Hepatocyte (in vitro differentiated cells): ENCODE results near the gene GCSH. TPM values are rescaled to one million over a fixed set of nuclear protein-coding genes. Genes with fewer than 3 reads are reported as not detected.
"Not testable (repeated sequence)": the region's sequence is repeated elsewhere in the genome, so short reads cannot be mapped to it uniquely, and the experiment has no call there.

Experiments used
- DNase-seq: peaks from one replicate; pipeline ENCODE4 v3.0.0-alpha.2; 2016; ENCODE audit warnings: low spot score
- H2AFZ ChIP-seq: fragments of 200-600 bp; sonication (generic); 2 replicates; pipeline ENCODE4 v1.6.0; 2016; ENCODE audit warnings: antibody characterized with exemption, mild to moderate bottlenecking
- H3K27ac ChIP-seq: fragments of 200-600 bp; sonication (generic); 2 replicates; pipeline ENCODE4 v1.5.1; 2016; ENCODE audit warnings: mild to moderate bottlenecking
- H3K27me3 ChIP-seq: fragments of 200-600 bp; sonication (generic); 2 replicates; pipeline ENCODE4 v1.6.1; 2016
- H3K36me3 ChIP-seq: fragments of 200-600 bp; sonication (generic); replicated peaks from 2 replicates; pipeline ENCODE4 v1.5.1; 2016; ENCODE audit warnings: low read depth; ENCODE audit not compliant: insufficient read depth
- H3K4me1 ChIP-seq: fragments of 200-600 bp; sonication (generic); 2 replicates; pipeline ENCODE4 v1.5.1; 2016; ENCODE audit warnings: mild to moderate bottlenecking, moderate library complexity; ENCODE audit not compliant: insufficient read depth
- H3K4me2 ChIP-seq: fragments of 200-600 bp; sonication (generic); 2 replicates; pipeline ENCODE4 v1.6.0; 2016
- H3K4me3 ChIP-seq: fragments of 200-600 bp; sonication (generic); 2 replicates; pipeline ENCODE4 v1.5.1; 2016; ENCODE audit warnings: mild to moderate bottlenecking
- H3K79me2 ChIP-seq: fragments of 200-600 bp; sonication (generic); 2 replicates; pipeline ENCODE4 v1.6.0; 2017; ENCODE audit warnings: mild to moderate bottlenecking
- H3K9me2 ChIP-seq: fragments of 200-600 bp; sonication (generic); replicated peaks from 2 replicates; pipeline ENCODE4 v1.6.0; 2017; ENCODE audit warnings: mild to moderate bottlenecking; ENCODE audit not compliant: insufficient read depth
- H3K9me3 ChIP-seq: fragments of 200-600 bp; sonication (generic); 2 replicates; pipeline ENCODE4 v1.5.1; 2016; ENCODE audit warnings: low read depth, mild to moderate bottlenecking
- H4K20me1 ChIP-seq: fragments of 200-600 bp; sonication (generic); 2 replicates; pipeline ENCODE4 v1.6.0; 2016; ENCODE audit warnings: mild to moderate bottlenecking; ENCODE audit not compliant: insufficient read depth, poor library complexity, severe bottlenecking
- EZH2 ChIP-seq: fragments of 200-600 bp; sonication (generic); IDR thresholded peaks from 2 replicates; pipeline ENCODE4 v1.6.1; 2016; ENCODE audit warnings: antibody characterized with exemption, mild to moderate bottlenecking, borderline replicate concordance
- EZH2phosphoT487 ChIP-seq: fragments of 200-600 bp; sonication (generic); IDR thresholded peaks from one replicate; pipeline ENCODE4 v1.6.1; 2018; ENCODE audit warnings: antibody characterized with exemption, mild to moderate bottlenecking, low read depth, moderate library complexity; ENCODE audit not compliant: unreplicated experiment, severe bottlenecking
- WGBS: methylation state at CpG from one replicate; pipeline ENCODE4 v1.1.6; 2016; ENCODE audit warnings: low lambda C conversion rate; ENCODE audit errors: missing lambda C conversion rate; 5-methylcytosine and 5-hydroxymethylcytosine counted together
- polyA plus RNA-seq: library from polyadenylated mRNA; unstranded; fragments of >200 nt; fragmentation: Nextera tagmentation; extraction: Ambion mirVana; gene quantifications from 2 replicates; pipeline ENCODE4 v1.2.1, GENCODE V29; 2016
- total RNA-seq: library from RNA; depleted of rRNA; stranded (reverse); fragments of >200 nt; gene quantifications from 2 replicates; pipeline ENCODE4 v1.2.3, GENCODE V29; 2014
- TF ChIP-seq, protein P1 (sequence below): fragments of 200-600 bp; sonication (generic); IDR thresholded peaks from 2 replicates; pipeline ENCODE4 v1.5.1; 2016; ENCODE audit warnings: antibody characterized with exemption, mild to moderate bottlenecking; ENCODE audit not compliant: poor library complexity

Gene GCSH
- total and polyA plus RNA-seq, 2 experiments from 2014 or later: 53.6 to 83.1 TPM

GRCh38 chr16:81117436-81117835 lies 21.2 kb upstream of the GCSH start:
- Histone ChIP-seq H3K9me3 (no peaks in the 10 kb centered on the region), H3K9me2 (no peaks in the 10 kb centered on the region), H3K79me2 (no peaks in the 10 kb centered on the region), H3K4me2 (no peak overlapping the region), H2AFZ (no peak overlapping the region), H4K20me1 (no peaks in the 10 kb centered on the region), H3K27ac (no peak overlapping the region), H3K4me1 (no peaks in the 10 kb centered on the region), H3K36me3 (no peaks in the 10 kb centered on the region), H3K27me3 (no peaks in the 10 kb centered on the region), H3K4me3 (no peak overlapping the region)
- TF ChIP-seq EZH2: no peak
- TF ChIP-seq, protein P1, sequence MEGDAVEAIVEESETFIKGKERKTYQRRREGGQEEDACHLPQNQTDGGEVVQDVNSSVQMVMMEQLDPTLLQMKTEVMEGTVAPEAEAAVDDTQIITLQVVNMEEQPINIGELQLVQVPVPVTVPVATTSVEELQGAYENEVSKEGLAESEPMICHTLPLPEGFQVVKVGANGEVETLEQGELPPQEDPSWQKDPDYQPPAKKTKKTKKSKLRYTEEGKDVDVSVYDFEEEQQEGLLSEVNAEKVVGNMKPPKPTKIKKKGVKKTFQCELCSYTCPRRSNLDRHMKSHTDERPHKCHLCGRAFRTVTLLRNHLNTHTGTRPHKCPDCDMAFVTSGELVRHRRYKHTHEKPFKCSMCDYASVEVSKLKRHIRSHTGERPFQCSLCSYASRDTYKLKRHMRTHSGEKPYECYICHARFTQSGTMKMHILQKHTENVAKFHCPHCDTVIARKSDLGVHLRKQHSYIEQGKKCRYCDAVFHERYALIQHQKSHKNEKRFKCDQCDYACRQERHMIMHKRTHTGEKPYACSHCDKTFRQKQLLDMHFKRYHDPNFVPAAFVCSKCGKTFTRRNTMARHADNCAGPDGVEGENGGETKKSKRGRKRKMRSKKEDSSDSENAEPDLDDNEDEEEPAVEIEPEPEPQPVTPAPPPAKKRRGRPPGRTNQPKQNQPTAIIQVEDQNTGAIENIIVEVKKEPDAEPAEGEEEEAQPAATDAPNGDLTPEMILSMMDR: no peak
- TF ChIP-seq EZH2phosphoT487: no peak
- DNase-seq: no peak
- 89% methylated on average over 10 of the region's 11 CpGs for WGBS

DNA sequence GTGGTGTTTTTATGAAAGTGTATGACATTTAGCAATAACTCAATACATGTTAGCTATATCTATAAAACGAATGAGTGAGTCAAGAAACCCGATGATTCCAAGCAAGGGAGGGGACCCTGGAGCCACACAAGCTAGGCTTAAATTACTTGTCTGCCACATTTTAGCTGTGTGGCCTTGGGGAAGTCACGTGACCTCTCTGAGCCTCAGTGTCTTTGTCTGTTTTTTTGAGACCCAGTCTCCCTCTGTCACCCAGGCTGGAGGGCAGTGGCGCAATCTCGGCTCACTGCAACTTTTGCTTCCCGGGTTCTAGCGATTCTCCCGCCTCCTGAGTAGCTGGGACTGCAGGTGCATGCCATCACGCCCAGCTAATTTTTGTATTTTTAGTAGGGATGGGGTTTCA lies 20.1 kb upstream of the GCSH start:
- 93% methylated on average over 8 of the region's 9 CpGs for WGBS
- no peak overlapping the region for H2AFZ ChIP-seq
- H3K27ac ChIP-seq: no peak overlapping the region
- no peaks in the 10 kb centered on the region for H3K36me3 ChIP-seq
- H3K4me3 ChIP-seq: no peak overlapping the region
- no peaks in the 10 kb centered on the region for H4K20me1 ChIP-seq
- no peak for DNase-seq
- H3K27me3 ChIP-seq: no peaks in the 10 kb centered on the region
- no peak overlapping the region for H3K4me2 ChIP-seq
- TF ChIP-seq EZH2phosphoT487 (no peak), EZH2 (no peak)
- TF ChIP-seq, protein P1: no peak
- H3K9me3 ChIP-seq: no peaks in the 10 kb centered on the region
- H3K79me2 ChIP-seq: no peaks in the 10 kb centered on the region
- H3K4me1 ChIP-seq: no peaks in the 10 kb centered on the region
- H3K9me2 ChIP-seq: no peaks in the 10 kb centered on the region

GRCh38 chr16:81112453-81112852 lies 16.3 kb upstream of the GCSH start:
- H3K36me3 ChIP-seq: no peaks in the 10 kb centered on the region
- H3K27me3 ChIP-seq: no peaks in the 10 kb centered on the region
- no peak overlapping the region for H3K4me3 ChIP-seq
- no peaks in the 10 kb centered on the region for H4K20me1 ChIP-seq
- H3K79me2 ChIP-seq: no peaks in the 10 kb centered on the region
- no peak overlapping the region for H3K4me2 ChIP-seq
- DNase-seq: no peak
- no peaks in the 10 kb centered on the region for H3K9me2 ChIP-seq
- 98% methylated on average over 4 of the region's 4 CpGs for WGBS
- H3K27ac ChIP-seq: no peak overlapping the region
- no peak for TF ChIP-seq EZH2
- TF ChIP-seq, protein P1: no peak
- no peak for TF ChIP-seq EZH2phosphoT487
- no peaks in the 10 kb centered on the region for H3K9me3 ChIP-seq
- H3K4me1 ChIP-seq: no peaks in the 10 kb centered on the region
- no peak overlapping the region for H2AFZ ChIP-seq

DNA sequence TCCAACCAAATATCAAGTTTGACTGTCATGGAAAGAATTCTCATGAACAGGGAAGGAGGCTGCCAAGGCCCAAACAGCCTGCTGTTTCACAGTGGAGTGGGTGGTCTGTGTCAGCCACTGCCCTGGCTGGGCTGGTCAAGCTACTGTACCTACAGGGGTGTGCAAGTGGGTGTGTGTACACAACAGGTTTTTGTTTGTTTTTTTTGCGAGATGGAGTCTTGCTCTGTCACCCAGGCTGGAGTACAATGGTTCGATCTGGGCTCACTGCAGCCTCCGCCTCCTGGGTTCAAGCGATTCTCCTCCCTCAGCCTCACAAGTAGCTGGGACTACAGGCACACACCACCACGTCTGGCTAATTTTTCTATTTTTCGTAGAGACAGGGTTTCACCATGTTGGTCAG lies 13.1 kb upstream of the GCSH start:
- not testable (repeated sequence) for H2AFZ ChIP-seq, H3K27me3 ChIP-seq, H3K9me2 ChIP-seq, H3K9me3 ChIP-seq, H3K27ac ChIP-seq, DNase-seq, H4K20me1 ChIP-seq, H3K4me3 ChIP-seq, H3K79me2 ChIP-seq, H3K36me3 ChIP-seq, H3K4me1 ChIP-seq, H3K4me2 ChIP-seq
- WGBS: 91% methylated on average over 6 of the region's 6 CpGs
